ENCODE results near the gene NCOA1.

The NCOA1 gene

GRCh38 chr2:24452502-24452885, 38.6 kb upstream of the NCOA1 start:
- H3K4me3 ChIP-seq (ENCODE audit: severe bottlenecking), result no peak overlapping the region
- no peaks in the 10 kb centered on the region for H3K36me3 ChIP-seq (ENCODE audit: low read depth)
- no peaks in the 10 kb centered on the region for H3K4me1 ChIP-seq (ENCODE audit: insufficient read depth, poor library complexity, severe bottlenecking)
- no peaks in the 10 kb centered on the region for H3K27me3 ChIP-seq (ENCODE audit: insufficient read depth, poor library complexity, severe bottlenecking)
- H3K27ac ChIP-seq (ENCODE audit: poor library complexity, severe bottlenecking), result no peak overlapping the region
- DNase-seq (ENCODE audit: low spot score), result no peak
- peaks cover 7% of the 10 kb centered on the region for H3K9me3 ChIP-seq (ENCODE audit: severe bottlenecking)
- ATAC-seq (ENCODE audit: low read depth), result no peak
- no peak for TF ChIP-seq CTCF (IDR thresholded peaks at IDR 0.05; ENCODE audit: poor library complexity, severe bottlenecking)

GRCh38 chr2:24453379-24454073, 37.5 kb upstream of the NCOA1 start:
- no peaks in the 10 kb centered on the region for H3K36me3 ChIP-seq (ENCODE audit: low read depth)
- no peaks in the 10 kb centered on the region for H3K27me3 ChIP-seq (ENCODE audit: insufficient read depth, poor library complexity, severe bottlenecking)
- no peak for TF ChIP-seq CTCF (IDR thresholded peaks at IDR 0.05; ENCODE audit: poor library complexity, severe bottlenecking)
- H3K9me3 ChIP-seq (ENCODE audit: severe bottlenecking), result peaks cover 7% of the 10 kb centered on the region
- DNase-seq (ENCODE audit: low spot score) (no peak), ATAC-seq (ENCODE audit: low read depth) (no peak)
- H3K4me3 ChIP-seq (ENCODE audit: severe bottlenecking), result no peak overlapping the region
- no peak overlapping the region for H3K27ac ChIP-seq (ENCODE audit: poor library complexity, severe bottlenecking)
- H3K4me1 ChIP-seq (ENCODE audit: insufficient read depth, poor library complexity, severe bottlenecking), result no peaks in the 10 kb centered on the region

- H3K27me3 ChIP-seq (ENCODE audit: insufficient read depth, poor library complexity, severe bottlenecking), result no peaks in the 10 kb centered on the region
- no peaks in the 10 kb centered on the region for H3K4me1 ChIP-seq (ENCODE audit: insufficient read depth, poor library complexity, severe bottlenecking)
- H3K4me3 ChIP-seq (ENCODE audit: severe bottlenecking), result no peak overlapping the region
- peaks cover 4% of the 10 kb centered on the region for H3K9me3 ChIP-seq (ENCODE audit: severe bottlenecking)
- H3K27ac ChIP-seq (ENCODE audit: poor library complexity, severe bottlenecking), result no peak overlapping the region
- no peaks in the 10 kb centered on the region for H3K36me3 ChIP-seq (ENCODE audit: low read depth)
- no peak for DNase-seq (ENCODE audit: low spot score)
- no peak for TF ChIP-seq CTCF (IDR thresholded peaks at IDR 0.05; ENCODE audit: poor library complexity, severe bottlenecking)
- ATAC-seq (ENCODE audit: low read depth), result no peak
Observed at GRCh38 chr2:24454294-24454693, 36.8 kb upstream of the NCOA1 start.

GRCh38 chr2:24456599-24457556, 34.2 kb upstream of the NCOA1 start:
- peak; percentile 100 for ATAC-seq (ENCODE audit: low read depth)
- no peak overlapping the region for H3K27ac ChIP-seq (ENCODE audit: poor library complexity, severe bottlenecking)
- TF ChIP-seq CTCF (IDR thresholded peaks at IDR 0.05; ENCODE audit: poor library complexity, severe bottlenecking), result no peak

More at GRCh38 chr2:24456599-24457556, 34.2 kb upstream of the NCOA1 start:
- Histone ChIP-seq H3K9me3 (ENCODE audit: severe bottlenecking) (no peaks in the 10 kb centered on the region), H3K27me3 (ENCODE audit: insufficient read depth, poor library complexity, severe bottlenecking) (no peaks in the 10 kb centered on the region), H3K36me3 (ENCODE audit: low read depth) (no peaks in the 10 kb centered on the region), H3K4me1 (ENCODE audit: insufficient read depth, poor library complexity, severe bottlenecking) (no peaks in the 10 kb centered on the region), H3K4me3 (ENCODE audit: severe bottlenecking) (no peak overlapping the region)
- no peak for DNase-seq (ENCODE audit: low spot score)

Data from RWPE2 (cell line).